ENCODE results near the gene HS6ST1. TPM values are rescaled to one million over a fixed set of nuclear protein-coding genes. Genes with fewer than 3 reads are reported as not detected.

The HS6ST1 gene
- total RNA-seq, 2 donors from 2014 or later: 21.8 to 32.4 TPM

DNA sequence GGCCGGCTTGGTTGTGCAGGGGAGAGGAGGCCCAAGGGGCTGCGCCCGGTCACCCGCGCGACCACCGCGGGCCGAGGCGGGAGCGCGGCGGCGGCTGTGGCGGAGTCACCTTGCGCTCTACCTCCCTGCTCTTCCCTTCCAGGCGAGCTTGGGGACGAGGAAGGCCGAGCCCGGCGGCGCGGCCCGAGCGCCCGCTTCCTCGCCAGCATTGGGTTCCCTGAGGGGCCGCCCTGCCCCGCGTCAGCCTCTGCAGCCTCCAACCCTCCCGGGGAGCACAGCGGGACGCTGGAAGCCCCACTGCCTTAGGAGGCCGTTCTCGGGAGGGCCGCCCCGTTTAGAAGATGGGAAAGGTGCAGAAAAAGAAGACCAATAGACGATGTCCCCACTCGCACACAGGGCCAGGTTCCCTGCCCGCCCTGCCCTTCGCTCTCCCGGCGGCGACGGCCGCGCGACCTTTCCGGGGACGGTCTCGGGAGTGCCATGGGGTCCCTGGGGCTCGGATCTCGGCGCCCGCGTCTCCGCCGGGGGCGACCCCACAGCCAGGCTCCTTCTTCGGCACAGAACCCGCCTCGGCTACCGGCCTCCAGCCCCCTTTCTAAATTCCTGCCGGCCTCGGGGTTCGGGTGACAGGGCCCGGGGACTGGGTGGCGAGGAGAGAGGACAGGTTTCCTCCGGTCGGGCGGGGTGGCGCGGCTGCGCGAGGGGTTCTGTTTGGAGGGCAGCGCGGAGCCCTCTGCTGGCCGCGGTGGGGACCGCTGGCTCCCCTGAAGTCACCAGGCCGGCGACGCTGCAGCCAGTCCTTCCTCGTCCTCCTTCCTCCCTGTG lies 85.5 kb downstream of the HS6ST1 start:
- peak; percentile 85 for TF ChIP-seq CTCF (IDR thresholded peaks at IDR 0.05)
- DNase-seq (ENCODE audit: low spot score): peak; percentile 33
- ATAC-seq (ENCODE audit: insufficient number of reproducible peaks, low FRiP score, low read depth): peak; percentile 84

GRCh38 chr2:128228894-128229293 lies 89.8 kb downstream of the HS6ST1 start:
- H3K27me3 ChIP-seq (replicated peaks; ENCODE audit: insufficient read depth): no peaks in the 10 kb centered on the region
- no peak for TF ChIP-seq CTCF (IDR thresholded peaks at IDR 0.05)
- H3K4me3 ChIP-seq: no peak overlapping the region
- ATAC-seq (ENCODE audit: insufficient number of reproducible peaks, low FRiP score, low read depth) (no peak), DNase-seq (ENCODE audit: low spot score) (no peak)
- no peaks in the 10 kb centered on the region for H3K36me3 ChIP-seq
- H3K9me3 ChIP-seq: no peaks in the 10 kb centered on the region
- H3K4me1 ChIP-seq (ENCODE audit: control insufficient read depth in 1 of 2, low read depth in 2 of 2): peaks cover 4 to 10% of the 10 kb centered on the region in 2 donors
- H3K27ac ChIP-seq: no peak overlapping the region

More for the DNA sequence above, 85.5 kb downstream of the HS6ST1 start:
- no peaks in the 10 kb centered on the region for H3K36me3 ChIP-seq
- peak overlapping the region; percentile 33 to 51 for H3K27ac ChIP-seq
- H3K4me3 ChIP-seq: peak overlapping the region; percentile 88
- H3K9me3 ChIP-seq: no peaks in the 10 kb centered on the region
- peaks cover 4 to 12% of the 10 kb centered on the region in 2 donors for H3K4me1 ChIP-seq (ENCODE audit: control insufficient read depth in 1 of 2, low read depth in 2 of 2)
- H3K27me3 ChIP-seq (replicated peaks; ENCODE audit: insufficient read depth): no peaks in the 10 kb centered on the region

DNA sequence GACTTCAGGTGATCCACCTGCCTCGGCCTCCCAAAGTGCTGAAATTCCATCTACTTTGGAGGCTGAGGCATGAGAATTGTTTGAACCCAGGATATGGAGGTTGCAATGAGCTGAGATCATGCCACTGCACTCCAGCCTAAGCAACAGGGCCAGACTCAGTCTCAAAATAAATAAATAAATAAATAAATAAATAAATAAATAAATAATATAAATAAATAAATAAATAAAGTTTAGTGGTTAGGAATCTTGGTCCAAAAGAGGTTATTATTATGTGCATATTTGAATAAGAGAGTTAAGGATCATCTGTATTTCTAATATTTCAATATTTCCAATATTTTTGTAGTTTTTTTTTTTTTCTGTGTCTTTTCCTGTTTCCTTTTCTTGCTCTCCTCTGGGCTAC lies 90.8 kb downstream of the HS6ST1 start:
- TF ChIP-seq CTCF (IDR thresholded peaks at IDR 0.05): no peak
- Histone ChIP-seq H3K9me3 (no peaks in the 10 kb centered on the region), H3K4me3 (no peak overlapping the region), H3K27ac (no peak overlapping the region), H3K36me3 (no peaks in the 10 kb centered on the region), H3K4me1 (ENCODE audit: control insufficient read depth in 1 of 2, low read depth in 2 of 2) (peaks cover 4 to 6% of the 10 kb centered on the region in 2 donors), H3K27me3 (replicated peaks; ENCODE audit: insufficient read depth) (no peaks in the 10 kb centered on the region)
- ATAC-seq (ENCODE audit: insufficient number of reproducible peaks, low FRiP score, low read depth) (no peak), DNase-seq (ENCODE audit: low spot score) (no peak)

DNA sequence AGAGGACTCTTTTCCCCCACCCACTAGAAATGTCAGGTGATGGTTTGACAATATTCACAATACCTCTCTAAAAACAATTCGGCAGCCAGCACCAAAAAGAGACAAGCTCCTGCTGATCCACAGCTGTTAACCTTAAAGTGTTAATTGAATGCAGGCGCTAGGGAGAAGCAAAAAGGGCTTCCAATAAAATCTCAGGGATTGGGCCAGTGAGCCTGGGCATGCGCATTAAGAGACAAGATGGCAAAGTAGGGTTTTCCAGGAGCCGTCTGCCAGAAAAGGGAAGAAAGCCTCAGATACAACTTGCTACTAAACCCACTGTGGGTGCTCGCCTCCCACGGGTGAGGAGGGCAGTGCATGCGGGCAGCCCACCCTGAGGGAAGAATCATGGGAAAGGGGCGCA lies 98.8 kb downstream of the HS6ST1 start:
- Histone ChIP-seq H3K27ac (no peak overlapping the region), H3K4me1 (ENCODE audit: control insufficient read depth in 1 of 2, low read depth in 2 of 2) (no peaks in the 10 kb centered on the region), H3K9me3 (no peaks in the 10 kb centered on the region), H3K27me3 (replicated peaks; ENCODE audit: insufficient read depth) (no peaks in the 10 kb centered on the region), H3K36me3 (no peaks in the 10 kb centered on the region), H3K4me3 (no peak overlapping the region)
- DNase-seq (ENCODE audit: low spot score) (no peak), ATAC-seq (ENCODE audit: insufficient number of reproducible peaks, low FRiP score, low read depth) (no peak)
- no peak for TF ChIP-seq CTCF (IDR thresholded peaks at IDR 0.05)

DNA sequence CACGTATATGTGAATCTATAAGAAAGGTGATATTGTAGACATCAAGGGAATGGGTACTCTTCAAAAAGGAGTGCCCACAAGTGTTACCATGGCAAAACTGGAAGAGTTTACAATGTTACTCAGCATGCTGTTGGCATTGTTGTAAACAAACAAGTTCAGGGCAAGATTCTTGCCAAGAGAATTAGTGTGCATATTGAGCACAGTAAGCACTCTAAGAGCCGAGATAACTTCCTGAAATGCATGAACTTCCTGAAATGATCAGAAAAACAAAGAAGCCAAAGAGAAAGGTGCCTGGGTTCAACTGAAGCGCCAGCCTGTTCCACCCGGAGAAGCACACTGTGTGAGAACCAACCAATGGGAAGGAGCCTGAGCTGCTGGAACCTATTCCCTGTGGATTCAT lies 101.0 kb downstream of the HS6ST1 start:
- no peak for DNase-seq (ENCODE audit: low spot score)
- ATAC-seq (ENCODE audit: insufficient number of reproducible peaks, low FRiP score, low read depth): no peak
- no peaks in the 10 kb centered on the region for H3K36me3 ChIP-seq
- H3K27me3 ChIP-seq (replicated peaks; ENCODE audit: insufficient read depth): no peaks in the 10 kb centered on the region
- TF ChIP-seq CTCF (IDR thresholded peaks at IDR 0.05): no peak
- no peak overlapping the region for H3K4me3 ChIP-seq
- no peak overlapping the region for H3K27ac ChIP-seq
- no peaks in the 10 kb centered on the region for H3K9me3 ChIP-seq
- H3K4me1 ChIP-seq (ENCODE audit: control insufficient read depth in 1 of 2, low read depth in 2 of 2): no peaks in the 10 kb centered on the region
